GM21825 (cell line): ENCODE results near the gene ZC3H7B.
A peak's percentile ranks its signal among the peaks of the same experiment; 100 is the strongest.
"Not testable (repeated sequence)": the region's sequence is repeated elsewhere in the genome, so short reads cannot be mapped to it uniquely, and the experiment has no call there.

Experiments
- ATAC-seq: cut with Tn5 transposase; IDR thresholded peaks from one replicate; pipeline ENCODE4 v1.9.1; 2021; ENCODE audit warnings: mild to moderate bottlenecking, moderate library complexity; ENCODE audit not compliant: unreplicated experiment

Gene ZC3H7B

DNA sequence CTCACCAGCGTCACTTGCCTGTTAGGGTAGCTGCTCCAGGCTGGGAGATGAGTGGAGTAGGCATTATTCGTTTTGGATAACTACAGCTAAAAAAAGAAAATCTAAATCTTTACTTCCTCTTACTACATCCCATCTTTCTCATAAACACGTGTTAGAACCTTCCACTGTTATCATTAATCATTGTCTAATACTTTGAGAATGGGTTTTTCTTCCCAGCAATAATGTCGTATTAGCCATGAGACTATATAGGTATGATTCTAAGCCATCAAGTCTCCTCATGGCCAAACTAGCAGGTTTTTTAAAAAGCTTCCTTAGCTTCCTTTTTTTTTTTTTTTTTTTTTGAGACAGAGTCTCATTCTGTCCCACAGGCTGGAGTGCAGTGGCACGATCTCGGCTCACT lies 76.5 kb downstream of the ZC3H7B start:
- no peak for ATAC-seq

DNA sequence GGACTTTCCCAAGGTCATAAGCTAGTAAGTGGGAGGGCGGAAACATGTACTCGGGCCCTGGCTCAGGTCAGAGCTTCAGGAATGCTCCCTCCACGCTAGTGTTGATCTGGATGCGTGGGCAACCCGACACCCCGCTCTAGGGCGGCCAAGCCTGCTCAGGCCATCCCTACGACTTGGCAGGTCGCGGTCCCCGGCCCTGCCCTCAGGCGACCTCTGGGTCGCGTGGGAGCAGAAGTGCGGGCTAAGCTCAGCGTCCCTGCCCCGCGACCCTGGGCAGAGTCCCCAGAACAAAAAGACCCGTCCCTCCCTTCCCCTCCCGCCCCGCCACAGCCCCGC lies 79.6 kb downstream of the ZC3H7B start:
- no peak for ATAC-seq

DNA sequence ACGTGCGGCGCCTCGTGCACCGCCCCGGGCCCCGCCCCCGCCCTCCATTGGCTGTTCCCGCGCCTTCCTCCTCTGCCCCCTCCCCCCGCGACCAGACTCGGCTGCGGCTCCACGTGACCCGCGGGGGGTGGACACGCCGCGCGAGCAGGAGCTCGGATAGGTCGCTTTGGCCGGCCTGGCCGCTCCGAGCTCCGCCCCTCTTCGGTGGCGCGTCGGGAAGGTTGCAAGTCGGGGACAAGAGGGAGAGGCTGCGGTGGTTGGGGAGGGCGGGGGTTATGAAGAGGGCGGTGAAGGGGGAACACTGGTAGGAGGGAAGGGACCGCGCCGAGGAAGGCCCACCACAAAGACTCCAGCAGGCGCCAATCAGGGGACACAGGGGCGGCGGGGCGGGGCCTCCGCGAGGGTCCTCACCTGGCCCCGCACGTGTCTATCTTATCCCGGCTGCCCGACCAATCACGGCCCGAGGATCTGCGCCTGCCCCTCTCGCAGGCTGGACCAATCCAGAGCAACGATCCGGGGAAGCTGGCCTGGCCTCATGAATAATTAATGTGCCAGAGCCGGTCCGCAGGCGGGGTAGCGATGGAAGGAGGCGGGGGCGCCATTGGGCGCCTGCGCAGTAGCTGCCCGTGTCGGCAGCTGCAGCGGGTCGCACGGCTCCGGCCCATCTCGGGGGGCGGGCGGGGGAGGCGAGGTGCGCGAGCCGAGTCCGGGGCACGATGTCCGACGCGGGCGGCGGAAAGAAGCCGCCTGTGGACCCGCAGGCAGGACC lies 80.2 kb downstream of the ZC3H7B start, which contains the start of gene TEF:
Gene TEF (plus strand): TSS at position 614 of the 769 bp plus-strand sequence. CDS start 103 bp downstream, at position 717.
- peak; percentile 71 for ATAC-seq

DNA sequence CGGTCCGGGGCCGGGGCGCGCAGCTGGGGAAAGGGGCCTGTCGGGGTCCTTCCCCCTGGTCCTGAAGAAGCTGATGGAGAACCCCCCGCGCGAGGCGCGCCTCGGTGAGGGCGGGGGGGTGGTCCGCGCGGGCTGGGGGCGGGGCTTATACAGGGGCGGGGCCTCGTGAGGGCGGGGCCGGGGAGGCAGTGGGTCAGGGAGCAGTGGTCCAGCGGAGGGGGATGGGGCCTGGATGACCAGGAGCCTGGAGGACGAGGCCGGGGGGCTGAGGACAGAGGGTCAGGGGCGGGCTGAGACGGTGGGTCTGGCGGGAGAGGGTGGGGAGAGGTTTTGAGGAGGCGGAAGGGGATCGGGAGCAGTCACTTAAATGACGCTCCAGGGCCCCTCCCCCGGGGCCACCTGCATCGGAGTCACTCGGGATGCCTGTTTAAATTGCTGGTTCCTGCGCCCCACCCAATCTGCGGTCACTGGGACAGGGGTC lies 80.8 kb downstream of the ZC3H7B start:
- peak; percentile 33 for ATAC-seq

DNA sequence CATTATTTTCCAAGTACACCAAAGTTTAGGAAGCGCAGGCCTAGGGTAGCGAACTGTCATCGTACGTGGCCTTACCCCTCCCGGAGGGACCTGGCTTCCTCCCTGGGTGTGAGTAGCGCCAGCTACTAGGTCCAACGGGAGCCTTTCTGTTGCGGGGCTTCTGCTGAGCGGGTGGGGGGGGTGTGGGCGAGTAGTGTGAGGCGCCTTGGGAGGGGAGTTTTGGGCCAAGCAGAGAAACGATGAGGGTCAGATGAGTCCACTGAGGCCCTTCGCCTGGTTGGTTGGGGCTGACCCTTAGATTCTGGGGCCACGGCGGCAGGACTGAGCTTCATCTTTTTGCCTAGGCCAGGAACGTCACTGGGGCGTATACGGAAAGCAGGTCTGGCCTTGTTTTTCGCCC lies 81.3 kb downstream of the ZC3H7B start:
- ATAC-seq = no peak

DNA sequence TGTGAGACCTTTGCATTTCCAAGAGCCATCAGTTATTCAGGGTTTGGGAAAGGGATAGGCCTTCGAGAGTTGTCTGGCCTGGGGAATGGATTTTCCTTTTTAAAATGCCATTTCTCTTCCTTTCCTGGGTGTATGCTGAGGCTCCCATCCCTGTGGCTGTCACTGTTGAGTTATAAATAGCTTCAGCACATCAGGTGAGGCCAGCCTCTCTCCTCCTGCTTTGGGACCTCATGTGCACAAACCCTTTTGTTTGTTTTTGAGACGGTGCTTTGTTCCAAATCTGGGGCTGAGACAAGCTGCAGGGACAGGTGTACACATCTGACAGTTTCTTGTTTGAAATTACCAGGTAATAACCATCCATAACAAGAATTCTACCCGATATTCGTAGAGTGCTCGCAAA lies 81.8 kb downstream of the ZC3H7B start:
- ATAC-seq = no peak

DNA sequence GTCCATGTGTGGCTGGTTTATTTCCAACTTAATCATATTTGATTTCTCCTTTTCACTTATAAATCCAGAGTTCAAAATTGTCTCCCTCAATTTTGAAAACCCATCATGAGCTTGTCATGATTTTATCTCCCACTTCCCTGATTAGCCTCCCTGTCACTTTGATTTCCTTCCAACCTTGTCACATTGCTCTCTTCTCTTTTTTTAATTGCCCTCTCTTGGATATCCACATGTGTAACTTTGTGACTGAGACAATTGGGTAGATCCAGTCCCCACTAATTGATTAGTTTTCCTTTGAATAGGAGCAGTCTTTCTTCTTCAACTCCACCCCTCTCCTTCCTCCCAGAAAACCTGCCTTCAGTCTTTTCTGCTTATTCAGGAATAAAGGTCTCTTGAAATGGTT lies 82.8 kb downstream of the ZC3H7B start:
- no peak for ATAC-seq

DNA sequence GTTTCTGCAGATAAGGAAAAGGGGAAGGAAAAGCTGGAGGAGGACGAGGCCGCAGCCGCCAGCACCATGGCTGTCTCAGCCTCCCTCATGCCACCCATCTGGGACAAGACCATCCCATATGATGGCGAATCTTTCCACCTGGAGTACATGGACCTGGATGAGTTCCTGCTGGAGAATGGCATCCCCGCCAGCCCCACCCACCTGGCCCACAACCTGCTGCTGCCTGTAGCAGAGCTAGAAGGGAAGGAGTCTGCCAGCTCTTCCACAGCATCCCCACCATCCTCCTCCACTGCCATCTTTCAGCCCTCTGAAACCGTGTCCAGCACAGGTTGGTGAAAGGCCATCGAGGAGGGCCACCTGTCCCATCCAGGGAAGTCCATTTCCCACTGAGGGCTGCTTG lies 86.0 kb downstream of the ZC3H7B start:
- no peak for ATAC-seq

DNA sequence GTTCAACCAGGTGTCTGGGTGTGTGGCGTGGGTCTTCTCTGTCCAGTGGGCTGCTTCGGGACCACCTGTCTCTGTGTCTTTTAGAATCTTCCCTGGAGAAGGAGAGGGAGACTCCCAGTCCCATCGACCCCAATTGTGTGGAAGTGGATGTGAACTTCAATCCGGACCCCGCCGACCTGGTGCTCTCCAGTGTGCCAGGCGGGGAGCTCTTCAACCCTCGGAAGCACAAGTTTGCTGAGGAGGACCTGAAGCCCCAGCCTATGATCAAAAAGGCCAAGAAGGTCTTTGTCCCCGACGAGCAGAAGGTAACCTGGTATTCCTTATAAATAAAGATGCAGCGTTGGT lies 92.7 kb downstream of the ZC3H7B start:
- ATAC-seq = no peak

DNA sequence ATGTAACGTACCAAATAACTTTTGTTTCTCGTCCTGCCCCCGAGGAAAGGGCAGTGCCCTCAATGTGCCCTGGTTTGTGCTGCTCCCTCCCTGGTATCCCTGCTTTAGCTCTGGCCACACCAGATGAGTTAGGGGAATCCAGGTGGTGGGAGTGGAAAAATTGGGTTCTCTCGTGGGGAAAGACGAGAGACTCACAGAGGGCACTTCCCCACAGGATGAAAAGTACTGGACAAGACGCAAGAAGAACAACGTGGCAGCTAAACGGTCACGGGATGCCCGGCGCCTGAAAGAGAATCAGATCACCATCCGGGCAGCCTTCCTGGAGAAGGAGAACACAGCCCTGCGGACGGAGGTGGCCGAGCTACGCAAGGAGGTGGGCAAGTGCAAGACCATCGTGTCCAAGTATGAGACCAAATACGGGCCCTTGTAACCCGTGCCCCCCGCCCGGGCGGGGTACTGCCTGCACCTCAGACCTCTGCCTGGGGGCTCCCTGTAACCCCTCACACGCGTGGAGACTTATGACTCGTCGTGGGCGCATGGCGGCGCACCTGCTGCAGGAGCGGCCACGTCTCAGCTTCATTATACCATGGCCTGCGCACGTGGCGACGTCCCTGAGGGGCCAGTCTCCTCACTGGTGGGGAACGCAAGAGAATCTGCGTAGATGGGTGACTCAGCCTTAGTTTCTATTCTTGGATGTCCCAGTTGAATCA lies 94.4 kb downstream of the ZC3H7B start:
- no peak for ATAC-seq

DNA sequence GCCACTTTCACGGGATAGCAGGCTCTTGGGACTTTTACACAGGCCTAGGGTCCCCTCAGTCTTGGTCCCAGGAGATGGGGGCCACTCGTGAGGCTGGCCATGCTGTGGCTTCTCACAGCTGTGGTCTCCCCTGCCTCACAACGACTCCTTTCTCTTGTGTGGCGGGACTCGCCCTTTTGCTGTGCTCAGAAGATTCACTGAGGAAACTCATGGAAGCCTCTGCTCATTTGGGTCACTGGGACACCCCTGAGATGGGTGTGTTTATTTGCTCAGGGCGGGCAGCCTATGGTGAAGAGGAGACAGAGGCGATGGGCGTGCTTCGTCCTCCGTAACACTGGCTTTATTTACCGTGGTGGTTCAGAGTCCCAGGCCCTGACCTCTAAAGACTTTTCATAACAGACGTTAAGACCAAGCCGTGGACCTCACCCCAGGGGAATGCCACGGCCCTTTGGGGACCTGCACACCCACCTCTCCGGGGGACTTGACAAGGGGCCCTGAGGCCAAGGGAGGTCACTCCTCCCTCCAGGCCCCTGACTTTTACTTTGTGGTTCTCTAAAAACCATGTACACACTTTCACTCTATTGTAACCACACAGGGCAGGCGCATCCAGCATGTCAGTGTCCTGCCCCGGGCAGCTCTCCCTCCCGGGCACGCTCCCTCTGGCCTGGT lies 96.0 kb downstream of the ZC3H7B start:
- no peak for ATAC-seq

DNA sequence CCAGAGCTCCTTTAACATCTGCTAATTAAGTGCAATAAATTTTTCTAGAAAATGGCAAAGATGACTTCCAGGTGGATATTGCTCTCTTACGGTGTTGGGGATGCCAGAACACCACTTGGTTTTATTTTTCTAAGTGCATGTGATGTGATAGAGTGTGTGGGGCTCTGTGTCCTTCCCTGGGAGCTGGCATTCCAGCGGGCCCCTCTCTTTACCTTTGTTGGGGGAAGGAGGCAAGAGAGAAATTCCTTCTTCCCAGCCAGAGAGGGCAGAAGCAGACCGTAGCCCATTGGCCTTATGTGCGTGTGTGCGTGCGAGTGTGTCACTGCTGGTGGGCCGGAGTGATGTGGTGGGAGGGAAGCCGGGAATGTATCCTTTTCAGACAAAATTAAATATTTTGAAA lies 97.6 kb downstream of the ZC3H7B start:
- ATAC-seq = no peak

DNA sequence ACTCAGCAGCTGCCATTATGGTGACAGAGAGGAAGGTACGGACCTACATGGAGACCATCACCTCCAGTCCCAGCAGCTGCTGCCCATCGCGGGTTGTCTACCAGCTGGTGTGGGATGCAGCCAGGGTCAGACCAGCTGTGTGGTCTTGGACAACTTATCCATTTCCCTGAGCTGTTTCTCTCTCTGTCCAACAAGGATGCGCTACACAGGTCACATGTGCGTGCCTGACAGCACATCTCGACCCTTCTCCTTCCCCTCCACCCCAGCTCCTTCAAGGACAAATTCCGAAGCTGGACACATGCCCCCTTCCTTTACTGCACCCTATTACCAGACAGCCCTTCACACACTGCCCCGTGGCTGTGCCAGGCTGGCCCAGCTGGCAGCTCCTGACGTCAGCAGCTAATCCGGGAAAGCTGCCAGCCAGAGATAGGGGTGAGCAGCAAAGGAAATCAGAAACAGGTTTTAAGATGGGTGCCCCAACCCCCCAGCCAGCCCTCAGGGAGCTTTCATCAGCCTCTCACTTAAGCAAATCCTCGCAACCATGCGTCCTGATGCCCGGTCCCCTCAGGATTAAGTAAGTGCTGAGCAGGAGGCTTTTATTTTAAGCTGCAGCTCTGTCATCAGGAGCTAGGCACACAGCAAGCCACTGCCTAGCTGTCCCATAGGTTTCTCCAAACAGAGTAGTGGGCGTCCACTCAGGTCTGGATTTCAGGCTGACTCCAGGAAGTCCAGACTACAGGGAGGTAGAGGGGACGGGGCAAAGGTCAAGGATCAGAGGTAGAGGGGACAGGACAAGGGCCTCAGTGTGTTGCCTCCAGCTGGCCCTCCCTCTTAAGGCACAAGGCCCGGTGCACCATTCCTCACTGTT lies 100.7 kb downstream of the ZC3H7B start:
- no peak for ATAC-seq

DNA sequence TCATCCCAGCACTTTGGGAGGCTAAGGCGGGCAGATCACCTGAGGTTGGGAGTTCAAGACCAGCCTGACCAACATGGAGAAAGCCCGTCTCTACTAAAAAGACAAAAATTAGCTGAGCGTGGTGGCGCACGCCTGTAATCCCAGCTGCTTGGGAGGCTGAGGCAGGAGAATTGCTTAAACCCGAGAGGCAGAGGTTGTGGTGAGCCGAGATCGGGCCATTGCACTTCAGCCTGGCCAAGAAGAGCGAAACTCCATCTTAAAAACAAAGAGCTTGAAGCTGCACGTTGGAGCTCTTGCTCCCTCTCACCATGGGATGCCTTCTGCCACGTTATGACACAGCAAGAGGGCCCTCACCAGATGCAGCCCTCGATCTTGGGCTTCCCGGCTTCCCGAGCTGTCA lies 101.5 kb downstream of the ZC3H7B start:
- not testable (repeated sequence) for ATAC-seq

DNA sequence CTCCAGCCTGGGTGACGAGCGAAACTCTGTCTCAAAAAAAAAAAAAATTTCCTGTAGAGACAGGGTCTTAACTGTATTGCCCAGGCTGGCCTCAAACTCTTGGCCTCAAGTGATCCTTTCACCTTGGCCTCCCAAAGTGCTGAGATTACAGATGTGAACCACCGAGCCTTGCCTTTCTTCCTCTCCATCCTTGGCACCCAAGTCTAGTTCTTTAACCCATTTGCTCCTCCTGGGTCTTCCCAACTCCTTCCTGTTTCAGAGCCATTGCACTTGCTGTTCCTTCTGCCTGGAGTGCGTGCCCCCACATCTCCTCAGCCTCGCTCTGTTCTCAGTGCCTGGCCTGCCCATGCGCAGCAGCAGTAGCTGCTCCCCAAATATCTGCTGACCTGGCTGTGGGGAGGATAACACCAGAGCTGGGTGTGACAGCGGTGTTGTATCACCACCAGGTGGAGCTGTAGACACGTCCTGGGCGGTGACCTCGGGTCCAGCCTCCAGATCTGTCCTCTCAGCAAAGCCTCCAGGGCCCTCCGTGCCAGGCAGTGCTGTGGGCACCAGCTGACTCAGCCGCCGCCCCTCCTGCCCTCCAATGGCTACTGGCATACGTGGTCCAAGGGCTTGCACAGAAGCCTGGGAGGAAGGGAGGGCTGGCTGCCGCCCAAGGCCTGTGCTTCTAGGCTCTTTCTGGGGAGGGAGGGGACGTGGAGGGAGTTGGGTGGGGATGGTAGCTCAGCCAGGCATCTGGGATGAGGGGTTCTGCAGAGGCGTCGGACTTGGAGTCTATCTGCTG lies 102.4 kb downstream of the ZC3H7B start:
- ATAC-seq = peak; percentile 74

DNA sequence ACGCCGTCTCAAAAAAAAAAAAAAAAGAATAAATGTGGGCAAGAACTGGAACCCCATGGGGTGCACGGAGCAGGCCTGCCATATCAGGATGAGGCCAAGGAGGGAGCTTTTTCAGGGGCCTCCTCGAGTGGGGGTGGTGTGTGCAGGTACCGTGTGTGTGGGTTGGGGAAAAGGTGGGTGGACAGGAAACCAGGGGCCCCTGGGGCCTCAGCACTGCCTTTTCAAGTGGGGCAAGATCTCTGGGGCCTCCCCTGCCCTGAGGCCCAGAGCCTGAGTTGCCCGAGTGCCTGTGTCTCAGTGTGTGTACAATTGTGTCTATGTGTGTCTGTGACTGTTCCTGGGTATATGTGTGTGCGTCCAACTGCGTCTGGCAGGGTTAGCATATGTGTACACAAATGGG lies 104.3 kb downstream of the ZC3H7B start:
- ATAC-seq = no peak

DNA sequence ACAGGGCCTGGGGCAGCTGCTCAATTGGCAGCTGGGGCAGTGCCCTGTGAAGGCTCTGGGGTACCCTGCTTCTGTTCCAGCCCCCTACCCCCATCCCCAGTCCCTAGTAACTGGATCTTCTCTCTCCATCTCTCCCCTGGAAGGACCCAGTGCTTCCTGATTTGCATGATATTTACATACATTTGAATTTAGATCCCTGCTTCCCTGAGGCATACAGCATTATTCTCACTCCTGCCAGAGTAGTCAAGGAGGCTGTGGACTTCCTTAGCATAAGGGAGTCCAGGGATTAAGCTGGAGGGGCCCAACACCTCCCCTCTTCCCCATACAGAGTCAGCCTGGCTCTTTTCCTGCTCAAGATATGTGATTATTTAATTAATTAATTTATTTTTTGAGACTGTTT lies 105.1 kb downstream of the ZC3H7B start:
- no peak for ATAC-seq

DNA sequence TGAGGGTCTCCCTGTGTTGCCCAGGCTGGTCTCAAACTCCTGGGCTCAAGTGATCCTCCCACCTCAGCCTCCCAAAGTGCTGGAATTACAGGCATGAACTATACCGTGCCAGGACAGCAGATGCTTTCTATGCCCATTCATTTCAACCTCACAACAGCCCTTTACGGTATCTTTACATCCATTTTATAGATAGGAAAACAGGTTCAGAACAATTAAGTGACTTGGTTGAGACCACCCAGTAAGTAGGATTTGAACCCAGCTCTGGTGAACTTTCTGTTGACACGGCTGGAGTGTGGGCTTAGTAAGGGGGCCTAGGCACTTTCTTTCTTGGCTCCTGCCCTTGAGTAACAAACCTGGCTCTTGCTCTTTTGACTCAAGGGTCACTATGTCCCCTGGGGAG lies 106.1 kb downstream of the ZC3H7B start:
- ATAC-seq = no peak

DNA sequence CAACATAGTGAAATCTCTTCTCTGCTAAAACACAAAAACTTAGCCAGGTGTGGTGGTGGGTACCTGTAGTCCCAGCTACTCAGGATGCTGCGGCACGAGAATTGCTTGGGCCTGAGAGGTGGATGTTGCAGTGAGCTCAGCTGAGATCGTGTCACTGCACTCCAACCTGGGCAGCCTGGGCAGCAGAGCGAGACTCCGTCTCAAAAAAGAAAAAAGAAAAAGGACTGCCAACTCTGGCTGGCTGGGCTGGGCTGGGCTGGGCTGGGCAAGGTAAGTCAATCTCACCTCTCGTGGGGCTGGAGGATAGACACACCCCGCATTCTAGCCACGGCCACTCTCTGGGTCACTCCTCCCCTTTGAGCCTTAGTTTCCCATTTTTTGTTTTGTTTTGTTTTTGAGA lies 107.3 kb downstream of the ZC3H7B start:
- ATAC-seq = no peak
